GM18867 (cell line): ENCODE measurements around the gene CACNA1I.

Experiments used
- ATAC-seq: cut with Tn5 transposase; IDR thresholded peaks from one replicate; pipeline ENCODE4 v1.9.1; 2021; ENCODE audit warnings: mild to moderate bottlenecking, moderate library complexity; ENCODE audit not compliant: unreplicated experiment

The CACNA1I gene

DNA sequence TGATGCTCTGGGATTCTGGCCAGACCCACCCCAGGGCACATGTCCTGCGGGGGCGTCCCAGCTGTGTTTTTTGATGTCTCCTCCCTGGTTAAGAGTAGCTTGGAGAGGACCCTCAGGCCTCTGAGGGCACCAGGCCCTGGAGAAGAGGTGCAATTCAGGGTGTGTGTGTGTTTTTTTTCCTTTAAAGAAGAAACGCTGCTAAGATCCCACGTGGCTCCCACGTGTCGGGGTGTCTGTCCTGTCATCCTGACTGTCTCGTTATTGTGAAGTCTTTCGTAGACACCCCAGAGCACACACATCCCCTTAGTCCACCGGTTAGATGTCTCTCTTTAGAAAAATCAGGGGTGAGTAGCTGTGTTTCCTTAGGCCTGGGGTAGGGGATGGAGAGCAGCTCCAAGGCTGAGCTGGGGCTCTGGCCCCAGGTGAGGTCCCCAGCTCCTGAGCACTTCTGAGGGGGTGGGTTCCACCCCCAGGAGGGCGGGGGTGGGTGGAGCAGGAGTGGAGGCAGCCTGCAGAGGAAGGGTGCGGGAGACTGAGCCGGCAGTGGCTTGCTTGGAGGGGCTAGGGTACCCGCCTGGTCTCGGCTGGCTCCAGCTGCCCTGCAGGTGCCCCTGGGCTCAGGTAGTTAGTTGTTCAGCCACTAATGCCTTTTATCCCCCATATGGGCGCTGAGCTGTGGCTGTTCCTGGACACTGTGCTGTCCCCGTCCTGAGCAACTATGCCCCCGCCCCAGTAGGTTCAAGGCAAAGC lies 116.4 kb downstream of the CACNA1I start:
- ATAC-seq: no peak

DNA sequence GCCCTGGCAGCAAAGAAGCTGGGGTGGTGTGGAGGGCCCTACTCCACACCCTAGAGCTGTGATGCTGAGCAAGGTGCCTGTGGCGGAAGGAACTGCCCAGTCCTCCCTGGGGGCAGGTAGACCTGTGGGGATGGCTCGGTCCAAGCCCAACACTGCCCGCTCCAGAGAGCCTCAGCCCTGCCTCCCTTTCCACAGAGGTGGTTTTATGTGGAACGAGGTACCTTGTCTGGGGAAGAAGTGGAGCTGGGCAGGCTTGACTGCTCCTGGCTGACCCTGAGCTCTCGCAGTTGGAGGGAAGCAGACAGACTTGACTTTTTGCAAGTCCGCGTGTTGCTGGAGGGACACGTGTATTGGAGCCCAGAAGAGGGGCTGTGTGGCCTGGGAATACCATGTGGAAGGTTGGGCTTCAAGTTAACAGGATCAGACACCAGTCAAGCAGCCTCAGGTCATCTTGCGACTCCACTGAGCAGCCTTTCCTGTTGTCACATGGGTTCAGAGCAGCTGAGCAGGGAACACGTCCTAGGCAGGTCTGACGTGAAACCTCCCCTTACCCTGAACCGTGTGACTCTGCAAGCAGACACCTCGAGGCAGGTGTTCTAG lies 117.7 kb downstream of the CACNA1I start:
- no peak for ATAC-seq

DNA sequence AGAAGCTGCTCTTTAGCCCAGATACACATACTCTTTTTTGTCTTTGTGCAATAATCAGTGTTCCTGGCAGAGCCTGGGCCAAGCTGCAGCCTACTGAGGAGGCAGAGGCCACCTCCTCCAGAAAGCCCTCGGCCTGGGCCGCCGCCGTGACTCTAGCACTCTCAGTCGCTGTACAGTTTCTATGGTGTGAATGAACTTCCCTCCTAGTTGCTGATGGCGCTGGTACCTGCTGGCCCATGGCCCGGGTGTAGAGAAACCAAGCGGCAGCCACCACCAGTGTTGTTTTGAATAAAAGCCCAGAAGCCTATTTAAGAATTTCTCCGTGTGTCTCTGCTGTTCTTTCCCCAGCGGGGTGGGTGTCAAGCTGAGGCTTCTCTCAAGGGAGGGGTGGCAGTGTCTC lies 118.9 kb downstream of the CACNA1I start:
- no peak for ATAC-seq

DNA sequence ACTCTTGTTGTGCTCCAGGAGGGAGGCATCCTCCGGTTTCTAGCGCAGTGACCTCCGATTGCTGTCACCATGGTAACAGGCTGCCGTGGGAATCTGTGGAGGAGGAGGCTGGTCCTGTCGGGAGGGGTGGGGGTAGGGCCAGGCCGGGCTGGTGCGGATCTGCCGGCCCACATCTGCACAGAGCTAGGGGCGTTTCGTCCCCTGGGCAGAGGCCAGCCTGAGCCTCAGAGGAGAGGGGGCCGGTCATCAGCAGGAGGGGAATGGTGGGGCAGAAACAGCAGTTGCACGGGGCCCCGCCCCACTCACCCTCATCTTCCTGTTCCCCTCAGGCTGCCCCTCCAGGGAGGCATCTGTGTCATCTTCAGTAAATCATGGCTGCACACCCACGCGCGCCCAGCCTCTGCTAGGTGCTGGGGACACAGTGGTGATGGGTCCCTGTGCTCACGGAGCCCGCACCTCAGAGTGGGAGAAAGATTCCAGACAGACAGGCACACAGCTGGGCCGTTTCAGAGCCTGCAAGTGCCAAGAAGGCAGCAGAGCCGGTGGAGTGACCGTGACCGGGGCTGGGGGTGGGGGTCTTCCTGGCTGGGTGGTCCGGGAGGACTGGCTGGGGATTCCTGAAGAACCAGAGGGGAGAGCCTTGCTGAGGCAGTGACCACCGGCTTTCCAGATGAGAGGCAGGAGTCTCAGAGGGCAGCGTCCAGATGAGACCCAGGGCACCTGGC lies 120.5 kb downstream of the CACNA1I start:
- ATAC-seq: no peak

DNA sequence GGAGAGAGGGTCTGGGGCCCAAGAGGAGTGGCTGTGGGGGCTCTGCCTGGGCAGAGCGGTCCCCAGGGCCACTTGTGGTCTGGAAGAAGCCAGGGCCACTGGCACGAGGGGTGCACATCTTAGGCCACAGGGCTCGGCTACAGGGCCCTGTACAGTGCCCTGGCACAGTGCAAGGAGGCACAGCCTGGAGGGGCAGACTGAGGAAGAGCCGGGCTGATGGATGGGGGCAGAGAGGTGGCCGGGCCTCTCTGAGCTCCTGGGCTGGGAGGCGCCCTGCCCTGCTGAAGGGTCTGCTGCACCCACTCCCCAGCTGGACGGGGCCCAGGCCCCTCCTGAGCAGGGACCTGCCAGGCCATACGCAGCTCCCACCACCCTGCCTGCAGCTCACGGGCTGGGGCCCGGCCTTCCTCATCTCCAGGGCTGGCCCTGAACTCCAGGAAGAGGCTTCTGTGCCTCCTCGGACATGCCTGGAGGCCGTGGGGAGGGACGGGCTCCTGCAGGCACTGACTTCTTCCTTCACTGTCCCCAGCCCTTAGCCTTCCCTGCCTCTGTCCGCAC lies 123.5 kb downstream of the CACNA1I start:
- no peak for ATAC-seq

DNA sequence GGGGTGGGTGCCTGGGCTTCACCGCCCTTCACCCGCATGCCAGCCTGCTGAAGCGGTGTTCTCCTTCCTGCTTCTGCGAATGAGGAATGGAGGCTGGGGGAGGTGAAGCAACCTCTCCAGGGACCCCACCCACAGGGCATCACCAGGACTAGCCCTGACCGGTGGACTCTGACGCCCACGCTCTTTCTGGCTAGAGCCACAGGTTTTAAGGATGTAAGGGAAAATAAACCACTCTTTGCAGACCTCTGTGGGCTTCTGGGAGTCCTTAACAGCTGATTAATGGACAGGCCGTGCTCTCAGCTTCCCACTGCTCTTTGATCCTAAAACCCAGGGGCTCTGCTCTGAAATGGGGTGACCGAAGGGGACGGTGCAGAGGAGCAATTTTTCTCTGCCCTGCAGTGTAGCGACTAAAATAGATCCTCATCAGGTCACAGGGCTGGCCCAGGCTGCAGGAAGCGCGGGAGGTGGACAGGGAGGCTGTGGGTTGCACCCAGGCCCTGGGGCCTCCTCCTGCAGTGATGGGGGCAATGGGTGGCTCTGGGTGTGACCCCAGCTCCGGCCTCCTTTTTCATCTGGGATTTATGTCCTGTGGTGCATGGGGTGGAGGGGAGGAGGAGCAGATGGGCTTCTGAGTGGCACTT lies 127.4 kb downstream of the CACNA1I start:
- no peak for ATAC-seq

DNA sequence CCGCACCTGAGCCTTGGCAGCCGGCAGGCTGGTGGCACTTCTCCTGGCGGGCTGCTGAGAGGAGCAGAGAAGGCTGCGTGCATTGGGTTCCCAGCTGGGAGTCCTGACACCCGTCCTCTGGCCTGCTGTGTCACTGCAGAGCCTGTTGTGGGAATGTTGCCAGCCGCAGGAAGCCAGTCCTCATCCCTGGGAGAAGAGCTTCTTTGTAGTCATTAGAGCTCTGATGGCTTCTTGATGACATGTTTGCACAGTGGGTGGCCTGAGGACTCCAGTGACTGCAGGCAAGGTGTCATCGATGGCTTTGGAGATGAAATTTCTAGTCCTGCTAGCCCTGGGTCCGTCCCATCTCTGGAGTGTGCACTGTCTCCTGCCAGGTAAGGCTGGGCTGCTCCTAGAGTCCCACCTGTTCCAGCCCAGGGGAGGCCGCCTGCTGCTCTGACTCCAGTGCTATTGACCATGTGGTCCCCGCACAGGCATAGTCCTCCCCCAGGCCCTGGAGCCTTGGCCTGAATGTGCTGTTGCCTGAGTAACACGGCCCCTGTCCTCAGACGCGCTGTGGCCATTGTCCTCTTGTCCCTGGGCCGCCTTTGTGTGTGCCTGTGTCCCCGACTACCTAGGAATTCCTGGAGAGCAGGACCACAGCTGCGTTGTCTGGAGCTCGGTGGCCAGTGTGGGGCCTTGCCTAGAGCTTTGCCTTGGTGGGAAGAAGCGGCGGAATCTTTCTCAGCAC lies 129.2 kb downstream of the CACNA1I start:
- ATAC-seq: no peak

DNA sequence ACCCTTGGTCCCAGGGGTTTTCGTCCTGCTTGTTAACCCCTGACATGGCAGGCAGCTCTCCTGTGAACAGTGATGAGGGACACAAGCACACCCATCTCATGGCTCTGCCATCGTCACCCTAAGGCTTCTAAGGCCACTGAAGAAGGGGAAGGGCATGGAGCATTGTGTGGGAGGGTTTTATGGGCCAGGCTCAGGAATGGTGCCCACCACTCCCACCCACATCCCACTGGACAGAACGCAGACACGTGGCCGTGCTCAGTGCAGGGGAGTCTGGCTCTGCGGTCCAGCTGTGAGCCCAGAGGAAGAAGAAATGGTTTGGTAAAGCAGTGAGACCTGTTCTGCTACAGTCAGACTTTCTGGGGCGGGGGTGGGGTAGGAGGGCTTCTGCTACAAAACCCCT lies 130.0 kb downstream of the CACNA1I start:
- ATAC-seq: no peak

DNA sequence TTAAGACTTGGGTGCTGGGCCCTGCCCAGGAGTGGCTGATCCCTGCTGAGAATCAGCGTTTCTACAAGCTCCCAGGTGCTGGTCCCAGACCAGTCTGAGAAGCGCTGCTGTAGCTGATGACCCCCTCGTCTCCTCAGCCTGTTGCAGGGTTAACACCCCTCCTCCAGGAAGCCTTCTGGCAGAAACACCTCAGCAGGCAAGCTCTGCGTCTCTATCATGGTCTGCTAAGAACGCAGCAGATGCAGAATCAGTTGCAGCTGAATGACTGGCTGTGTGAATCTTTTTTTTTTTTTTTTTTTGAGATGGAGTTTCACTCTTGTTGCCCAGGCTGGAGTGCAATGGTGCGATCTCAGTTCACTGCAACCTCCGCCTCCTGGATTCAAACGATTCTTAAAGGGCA lies 132.5 kb downstream of the CACNA1I start:
- no peak for ATAC-seq

DNA sequence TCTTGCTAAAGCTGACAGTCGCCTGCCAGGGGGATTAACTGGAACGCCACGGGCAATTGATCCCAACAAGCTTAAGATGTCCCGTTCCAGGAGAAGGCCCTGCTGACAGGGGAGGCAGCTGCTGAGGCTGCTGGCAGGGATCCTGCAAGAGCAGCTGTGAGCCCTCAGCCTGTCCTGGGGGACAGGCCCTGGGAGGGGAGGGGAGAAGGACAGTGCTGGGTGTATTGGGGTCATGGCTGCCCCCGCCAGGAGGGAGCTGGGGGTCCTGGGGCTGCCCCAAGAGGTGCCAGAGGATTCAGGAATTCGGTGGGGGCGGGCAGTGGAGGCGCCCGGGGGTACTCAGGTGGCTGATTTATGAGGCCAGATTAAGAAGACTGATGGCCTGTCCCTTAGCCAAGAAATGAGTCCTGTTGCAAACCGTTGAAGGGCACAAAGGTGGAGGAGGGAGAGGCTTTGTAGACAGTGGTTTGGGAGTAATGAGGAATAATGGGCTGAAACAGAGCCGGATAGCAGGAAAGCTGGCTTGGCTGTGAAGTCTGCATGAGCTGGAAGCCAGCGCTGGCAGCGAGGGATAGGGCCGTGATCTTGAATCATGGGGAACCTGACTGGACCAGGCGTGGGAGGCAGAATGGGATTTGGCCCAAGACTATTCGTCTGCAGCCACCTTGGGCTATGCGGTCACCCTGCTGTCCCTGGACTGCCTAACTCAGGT lies 133.5 kb downstream of the CACNA1I start:
- ATAC-seq: no peak

DNA sequence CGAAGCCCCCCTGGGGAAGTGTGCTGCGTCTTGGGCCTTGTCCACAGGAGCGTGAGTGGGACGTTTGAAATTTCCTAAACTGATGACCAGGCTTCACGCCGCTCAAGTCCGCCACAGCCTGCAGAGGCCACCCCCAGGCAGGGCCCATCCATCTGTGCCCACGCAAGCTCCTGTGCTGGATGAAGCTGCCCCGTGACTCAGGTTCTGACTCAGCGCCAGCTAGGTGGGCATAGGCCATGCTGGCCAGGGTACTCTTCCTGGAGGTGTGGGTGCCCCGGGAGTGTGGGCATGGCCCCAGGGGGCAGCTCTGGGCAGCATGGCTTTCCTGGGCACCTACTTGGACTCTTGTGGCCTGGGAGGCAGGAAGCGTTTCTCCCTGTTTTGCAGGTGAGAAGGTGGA lies 134.8 kb downstream of the CACNA1I start:
- ATAC-seq: no peak

DNA sequence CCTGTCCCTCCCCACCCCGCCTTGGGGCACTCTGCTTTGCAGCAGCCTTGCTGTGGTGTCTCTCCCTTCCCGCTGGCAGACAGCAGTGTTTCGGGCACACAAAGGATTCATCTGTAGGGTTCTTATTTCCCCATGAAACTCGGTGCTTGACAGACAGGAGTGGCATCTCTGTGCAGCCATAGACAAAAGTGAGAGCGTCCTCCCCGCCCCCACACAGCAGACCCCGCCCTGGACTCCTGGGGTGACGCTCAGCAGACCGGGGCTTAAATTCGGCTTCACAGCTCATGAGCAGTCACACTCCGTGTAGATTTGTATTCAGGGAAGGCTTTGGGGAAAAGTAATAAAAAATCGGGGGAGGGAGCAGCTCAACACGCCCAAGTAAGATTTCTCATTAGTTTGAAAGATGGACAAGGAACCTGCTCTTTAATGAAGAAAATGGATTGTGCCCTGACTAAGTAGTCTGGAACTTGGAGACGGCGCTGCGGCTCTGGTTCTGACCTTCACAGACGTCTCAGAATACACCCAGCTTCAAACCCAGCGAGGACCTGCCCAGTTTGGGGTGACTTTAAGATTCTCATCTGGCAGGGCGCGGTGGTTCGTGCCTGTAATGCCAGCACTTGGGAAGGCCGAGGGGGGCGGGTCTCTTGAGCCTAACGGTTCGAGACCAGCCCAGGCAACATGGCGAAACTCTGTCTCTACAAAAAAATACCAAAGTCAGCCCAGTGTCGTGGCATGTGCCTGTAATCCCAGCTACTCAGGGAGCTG lies 136.0 kb downstream of the CACNA1I start:
- ATAC-seq: no peak

DNA sequence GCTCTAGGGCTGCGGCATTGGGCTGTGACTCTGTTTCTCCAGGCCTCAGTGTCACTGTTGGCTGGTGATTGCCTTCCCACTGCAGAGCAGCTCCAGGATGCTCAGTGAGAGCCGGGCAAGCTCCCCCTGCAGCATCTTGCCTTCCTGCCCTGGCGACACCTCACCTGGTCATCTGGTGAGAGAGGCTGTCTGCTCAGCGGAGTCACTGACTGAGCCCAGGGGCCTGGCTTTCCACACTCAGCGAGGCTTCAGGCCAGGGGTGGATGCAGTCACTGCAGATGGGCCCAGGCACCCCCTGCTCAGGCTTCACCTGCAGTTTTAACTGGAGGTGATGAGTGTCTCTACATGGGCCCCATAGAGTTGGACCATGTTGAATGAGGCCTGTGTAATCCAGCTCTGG lies 136.8 kb downstream of the CACNA1I start:
- no peak for ATAC-seq

DNA sequence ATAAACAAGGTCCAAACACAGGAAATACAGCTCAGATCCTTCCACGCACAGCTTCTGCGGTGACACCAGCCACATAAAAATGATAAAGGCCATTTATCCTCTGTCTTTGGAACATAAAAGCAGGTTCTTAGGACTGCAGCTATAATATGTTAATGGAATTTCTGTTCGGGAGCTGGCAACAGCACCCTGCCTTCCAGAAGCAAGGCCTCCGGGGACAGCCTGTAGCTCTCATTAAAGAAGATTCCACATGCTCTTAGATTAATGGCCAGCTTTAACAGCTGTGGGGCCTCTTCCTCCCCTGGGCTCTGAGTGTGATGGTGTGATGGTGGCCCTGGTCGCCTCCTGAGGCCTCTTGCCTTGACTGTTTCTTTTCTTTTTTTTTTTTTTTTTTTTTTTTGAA lies 137.3 kb downstream of the CACNA1I start:
- ATAC-seq: no peak

DNA sequence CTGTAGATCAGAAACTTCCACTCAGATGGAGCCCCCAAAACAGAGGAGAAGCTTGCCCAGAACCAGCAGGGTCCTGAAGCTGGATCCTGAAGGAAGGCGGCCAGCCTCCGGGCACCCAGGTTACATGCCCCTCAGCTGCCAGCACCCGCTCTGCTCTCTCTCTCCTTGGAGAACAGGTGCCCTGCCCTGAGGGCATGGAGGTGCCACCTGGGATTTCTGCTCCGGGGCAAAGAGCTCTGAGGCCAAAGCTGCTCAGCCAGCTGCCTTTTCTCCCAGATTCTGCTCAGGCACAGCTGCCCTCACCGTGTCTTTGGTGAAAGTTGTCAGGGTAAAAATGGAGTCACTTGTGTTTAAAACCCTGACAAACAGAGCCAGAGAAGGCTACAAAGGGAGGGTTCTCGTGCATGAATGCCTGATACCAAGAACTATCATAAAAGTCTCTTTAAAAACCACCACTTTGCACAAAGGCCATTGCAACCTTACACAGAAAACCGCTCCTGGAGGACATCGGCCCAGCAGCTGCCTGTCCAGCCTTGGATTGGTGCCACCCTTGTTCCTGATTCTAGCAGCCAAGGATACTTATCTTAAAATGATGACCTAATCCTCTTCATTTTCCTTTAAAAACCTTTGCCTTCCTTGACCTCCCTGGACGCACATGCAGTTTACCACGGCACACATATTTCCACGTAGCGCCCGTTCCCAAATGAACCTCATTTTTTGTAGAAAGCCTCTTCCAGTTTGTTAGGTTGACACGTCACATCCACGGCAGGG lies 140.0 kb downstream of the CACNA1I start:
- ATAC-seq: no peak

DNA sequence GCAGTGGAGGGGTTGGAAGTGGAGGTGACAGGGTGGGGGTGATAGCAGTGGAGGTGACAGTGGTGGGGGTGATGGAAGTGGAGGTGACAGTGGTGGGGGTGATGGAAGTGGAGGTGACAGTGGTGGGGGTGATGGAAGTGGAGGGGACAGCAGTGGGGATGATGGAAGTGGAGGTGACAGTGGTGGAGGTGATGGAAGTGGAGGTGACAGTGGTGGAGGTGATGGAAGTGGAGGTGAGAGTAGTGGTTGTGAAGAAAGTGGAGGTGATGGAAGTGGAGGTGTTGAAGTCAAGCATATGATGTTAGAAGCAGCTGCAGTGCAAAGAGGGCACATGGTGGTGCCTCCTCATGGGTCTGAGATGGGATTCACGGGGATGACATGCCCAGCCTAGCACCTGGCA lies 141.5 kb downstream of the CACNA1I start:
- ATAC-seq: no peak

DNA sequence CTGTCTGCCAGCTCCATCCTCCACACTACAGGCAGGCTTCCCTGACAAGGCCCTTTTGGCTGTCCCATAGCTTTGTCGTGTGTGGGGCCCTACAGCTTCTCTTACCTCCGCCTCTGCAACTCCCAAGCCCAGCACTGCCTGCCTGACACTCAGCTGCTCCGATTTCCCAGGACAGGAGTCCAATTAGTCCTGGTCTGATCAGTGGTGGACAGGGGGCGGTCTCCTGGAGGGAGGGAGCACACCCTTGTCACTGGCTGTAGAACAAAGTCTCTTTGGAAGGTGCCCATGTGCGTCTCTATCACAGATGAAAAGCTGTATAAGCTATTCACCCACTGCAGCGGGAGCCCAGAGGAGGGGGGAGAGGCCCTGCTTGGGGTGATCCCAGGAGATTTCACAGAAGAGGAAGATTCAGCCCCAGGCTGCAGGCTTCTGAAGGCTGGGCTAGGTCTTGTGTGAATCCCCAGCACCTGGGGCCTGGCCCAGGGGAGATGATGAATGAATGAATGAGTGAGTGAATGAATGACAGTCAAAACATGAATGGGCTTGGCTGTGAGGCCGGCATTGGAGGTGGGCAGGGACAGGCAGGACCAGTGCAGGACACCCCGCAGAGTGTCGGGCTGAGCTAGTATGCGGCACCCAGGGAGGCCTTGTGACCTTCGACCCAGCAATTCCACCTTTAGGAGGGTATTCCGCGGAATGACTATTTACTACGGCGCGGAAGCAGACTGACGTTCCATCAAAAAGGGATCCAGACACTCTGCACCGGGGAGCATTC lies 142.4 kb downstream of the CACNA1I start:
- no peak for ATAC-seq

DNA sequence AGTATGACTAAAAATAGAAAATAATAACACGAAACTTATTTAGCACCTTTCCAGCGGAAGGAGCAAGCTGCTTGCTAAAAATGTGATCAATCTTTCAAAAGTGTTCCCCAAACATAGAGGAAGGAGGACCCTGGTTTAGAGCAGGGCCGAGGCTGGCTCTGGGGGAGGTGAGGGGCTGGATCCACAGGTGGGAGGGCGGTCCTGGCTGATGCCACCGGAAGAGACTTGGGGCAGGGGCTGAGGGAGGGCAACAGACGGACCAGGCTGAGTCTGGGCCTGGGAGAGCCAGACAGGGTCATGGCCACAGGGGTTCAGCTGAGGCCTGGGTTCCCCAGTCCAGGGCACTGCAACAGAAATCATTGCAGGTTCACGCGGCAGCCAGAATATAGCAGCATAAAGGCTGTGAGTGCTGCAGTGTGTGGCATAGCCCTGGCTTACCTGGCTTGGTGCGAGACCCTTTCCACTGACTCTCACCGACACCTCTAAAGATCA lies 143.3 kb downstream of the CACNA1I start:
- ATAC-seq: no peak
